NCI-H446 treated with DMSO at 0.1 percent for 48 hours (cell line): ENCODE data around the gene KRTAP19-5.
"Not testable (repeated sequence)": the region's sequence is repeated elsewhere in the genome, so short reads cannot be mapped to it uniquely, and the experiment has no call there.

Experiments
- DNase-seq: peaks from one replicate; lab custom pipeline; 2025; lab: John Stamatoyannopoulos, UW

KRTAP19-5 gene

GRCh38 chr21:30502041-30502440 lies at the start of gene KRTAP19-5:
Gene KRTAP19-5 (minus strand): TSS chr21:30502141. CDS start chr21:30502090, 51 bp downstream.
- DNase-seq = no peak

DNA sequence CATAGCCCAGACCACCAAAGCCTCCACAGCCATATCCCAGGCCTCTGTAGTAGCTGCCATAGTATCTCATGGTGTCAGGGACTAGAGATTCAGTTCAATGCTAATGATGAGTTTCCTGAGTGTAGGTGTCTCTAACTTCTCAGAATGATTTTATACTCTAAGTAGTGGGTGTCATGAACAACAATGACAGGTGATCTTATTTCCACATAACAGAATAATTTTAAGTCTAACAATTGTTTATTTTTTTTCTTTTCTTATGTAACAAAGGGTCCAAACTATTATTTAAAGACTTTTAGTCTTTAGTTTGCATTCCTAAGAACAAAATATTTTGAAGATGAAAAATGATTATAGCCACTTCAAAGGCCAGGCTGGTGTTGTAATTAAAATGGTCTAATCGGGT lies 39.8 kb upstream of the KRTAP19-5 start, which contains the start of gene KRTAP19-6:
Gene KRTAP19-6 (minus strand): TSS at position 101 of the 400 bp plus-strand sequence. CDS start 31 bp downstream, at position 70.
- DNase-seq = no peak

DNA sequence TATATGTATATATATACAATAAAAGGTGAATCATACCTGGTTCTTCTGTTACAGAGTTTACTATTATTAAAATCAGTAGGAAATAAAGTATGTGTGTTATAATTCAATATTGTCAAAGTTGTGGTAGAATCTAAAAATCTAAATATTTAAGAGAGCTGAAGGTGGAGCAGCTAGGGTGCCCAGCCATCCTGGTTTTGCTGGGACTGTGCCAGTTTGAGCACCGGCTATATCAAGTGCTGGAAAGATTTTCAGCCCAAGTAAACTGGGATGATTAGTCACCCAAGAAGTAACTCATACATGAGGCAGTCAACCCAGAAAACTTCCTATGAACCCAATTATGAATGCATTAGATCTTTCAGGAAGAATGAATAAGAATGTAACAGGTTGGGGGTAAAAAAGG lies 16.9 kb upstream of the KRTAP19-5 start:
- no peak for DNase-seq

GRCh38 chr21:30515681-30516080 lies 13.7 kb upstream of the KRTAP19-5 start:
- no peak for DNase-seq

DNA sequence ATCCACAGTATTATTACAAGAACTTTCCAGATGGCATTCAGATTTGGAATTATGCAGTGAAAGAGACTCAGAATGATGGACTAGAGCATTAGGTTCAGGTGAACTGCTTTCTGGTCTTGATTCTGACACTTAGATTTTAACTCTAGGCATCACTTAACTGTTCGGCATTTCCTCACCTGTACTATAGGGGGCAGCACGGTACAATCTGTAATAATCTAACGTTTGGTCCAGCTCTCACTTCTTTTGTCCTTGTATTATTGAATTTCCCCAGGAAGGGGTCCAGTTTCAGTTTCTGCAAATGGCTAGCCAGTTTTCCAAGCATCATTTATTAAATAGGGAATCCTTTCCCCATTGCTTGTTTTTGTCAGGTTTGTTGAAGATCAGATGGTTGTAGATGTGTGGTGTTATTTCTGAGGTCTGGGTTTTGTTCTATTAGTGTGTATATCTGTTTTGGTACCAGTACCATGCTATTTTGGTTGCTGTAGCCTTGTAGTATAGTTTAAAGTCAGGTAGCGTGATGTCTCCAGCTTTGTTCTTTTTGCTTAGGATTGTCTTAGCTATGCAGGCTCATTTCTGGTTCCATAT lies 3.8 kb upstream of the KRTAP19-5 start:
- not testable (repeated sequence) for DNase-seq

DNA sequence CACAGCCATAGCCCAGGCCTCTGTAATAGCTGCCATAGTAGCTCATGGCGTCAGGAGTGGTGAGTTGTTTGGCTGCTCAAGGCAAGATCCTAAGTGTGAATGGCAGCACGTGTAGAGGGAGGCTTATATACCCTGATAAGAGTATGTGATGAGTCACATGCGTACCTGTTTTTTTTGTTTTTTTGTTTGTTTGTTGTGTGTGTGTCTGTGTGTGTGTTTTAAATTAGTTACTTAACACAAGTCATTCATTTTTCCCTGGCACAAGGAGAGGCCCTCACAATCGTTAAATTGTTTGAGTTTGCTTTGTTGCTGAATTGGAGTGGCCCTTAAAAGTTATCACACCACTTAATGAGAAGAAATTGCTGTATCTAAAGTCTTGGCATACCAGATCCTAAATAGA lies 4.9 kb downstream of the KRTAP19-5 start, which contains the start of gene KRTAP19-4:
Gene KRTAP19-4 (minus strand): TSS at position 101 of the 400 bp plus-strand sequence. CDS start 55 bp downstream, at position 46.
- DNase-seq = no peak

GRCh38 chr21:30491963-30492428 lies 9.9 kb downstream of the KRTAP19-5 start, which contains the start of gene KRTAP19-3:
Gene KRTAP19-3 (minus strand): TSS chr21:30492013. CDS start chr21:30491957, 56 bp downstream.
- DNase-seq = no peak

GRCh38 chr21:30487336-30487735 lies 14.6 kb downstream of the KRTAP19-5 start, which contains the start of gene KRTAP19-2:
Gene KRTAP19-2 (minus strand): TSS chr21:30487436. CDS start chr21:30487348, 88 bp downstream.
- no peak for DNase-seq

DNA sequence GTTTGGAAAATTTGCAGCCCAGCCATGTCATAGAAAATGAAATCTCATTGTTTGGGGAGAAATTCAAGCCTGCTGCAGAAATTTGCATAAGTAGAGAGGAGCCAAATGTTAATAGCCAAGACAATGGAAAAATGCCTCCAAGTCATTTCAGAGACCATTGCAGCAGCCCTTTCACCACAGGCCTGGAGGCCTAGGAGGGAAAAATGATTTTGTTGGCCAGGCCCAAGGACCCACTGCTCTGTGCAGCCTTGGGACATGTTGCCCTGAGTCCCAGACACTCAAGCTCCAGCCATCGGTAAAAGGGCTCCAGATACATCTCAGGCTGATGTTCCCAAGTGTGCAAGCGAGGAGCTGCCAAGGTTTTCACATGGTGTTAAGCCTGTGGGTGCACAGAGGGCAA lies 15.8 kb downstream of the KRTAP19-5 start:
- no peak for DNase-seq

DNA sequence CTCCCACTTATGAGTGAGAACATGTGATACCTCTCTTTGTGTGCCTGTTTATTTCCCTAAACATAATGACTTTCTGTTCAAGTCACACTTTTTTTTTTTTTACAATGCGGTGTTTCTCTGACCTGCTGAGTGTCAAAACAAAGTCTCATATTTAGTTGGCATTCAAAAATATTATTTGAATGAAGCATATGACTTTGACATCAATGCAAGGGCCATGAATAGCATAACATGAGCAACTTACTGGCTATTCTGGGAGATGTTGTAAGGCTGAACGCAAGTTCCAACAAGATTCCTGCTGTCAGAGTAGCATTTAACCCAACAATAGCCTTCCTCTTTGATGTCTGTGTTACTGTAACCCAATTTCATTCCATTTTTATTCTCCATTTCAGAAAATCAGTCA lies 19.8 kb downstream of the KRTAP19-5 start:
- no peak for DNase-seq

- no peak for DNase-seq
Observed at GRCh38 chr21:30480145-30480544, 21.8 kb downstream of the KRTAP19-5 start, which contains the start of gene KRTAP19-1. Gene KRTAP19-1 (minus strand): TSS chr21:30480367. CDS start chr21:30480317, 50 bp downstream.

DNA sequence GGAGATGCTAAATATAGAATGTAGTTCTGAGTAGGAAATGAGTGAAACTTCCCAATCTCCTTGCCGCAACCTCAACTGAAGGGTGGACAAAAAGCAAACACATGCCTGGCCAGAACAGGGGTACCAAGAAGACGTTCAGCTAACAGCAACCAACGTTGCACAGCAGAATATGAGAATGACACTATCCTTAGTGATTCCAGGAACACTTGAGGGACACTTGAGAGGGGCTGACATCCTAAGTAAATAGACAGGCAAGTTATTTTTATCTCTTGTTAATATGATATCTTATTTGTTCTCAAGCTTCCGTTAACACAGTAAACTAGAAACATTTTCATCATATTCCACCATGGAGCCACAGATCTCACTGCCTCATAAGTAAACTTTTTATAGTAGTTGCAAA lies 22.7 kb downstream of the KRTAP19-5 start:
- DNase-seq = no peak

DNA sequence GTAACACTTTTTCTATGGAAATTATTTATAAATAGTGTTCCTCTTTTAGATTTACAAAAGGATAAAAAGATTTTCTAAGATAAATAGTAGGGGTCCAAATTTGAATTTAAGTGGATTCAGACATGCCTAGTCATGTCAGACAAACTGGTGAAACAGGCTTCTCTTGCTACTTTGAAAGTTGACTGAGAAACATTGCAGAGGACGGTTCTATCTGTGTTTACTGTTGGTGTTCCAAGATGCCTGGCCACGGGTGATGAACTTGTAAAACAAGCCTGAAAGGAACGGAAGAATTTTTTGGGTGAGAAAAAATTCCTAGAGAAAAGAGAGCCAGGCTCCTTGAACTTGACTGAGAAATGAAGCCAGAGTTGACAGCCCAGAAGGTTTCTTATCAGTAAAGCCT lies 23.9 kb downstream of the KRTAP19-5 start:
- DNase-seq = no peak

DNA sequence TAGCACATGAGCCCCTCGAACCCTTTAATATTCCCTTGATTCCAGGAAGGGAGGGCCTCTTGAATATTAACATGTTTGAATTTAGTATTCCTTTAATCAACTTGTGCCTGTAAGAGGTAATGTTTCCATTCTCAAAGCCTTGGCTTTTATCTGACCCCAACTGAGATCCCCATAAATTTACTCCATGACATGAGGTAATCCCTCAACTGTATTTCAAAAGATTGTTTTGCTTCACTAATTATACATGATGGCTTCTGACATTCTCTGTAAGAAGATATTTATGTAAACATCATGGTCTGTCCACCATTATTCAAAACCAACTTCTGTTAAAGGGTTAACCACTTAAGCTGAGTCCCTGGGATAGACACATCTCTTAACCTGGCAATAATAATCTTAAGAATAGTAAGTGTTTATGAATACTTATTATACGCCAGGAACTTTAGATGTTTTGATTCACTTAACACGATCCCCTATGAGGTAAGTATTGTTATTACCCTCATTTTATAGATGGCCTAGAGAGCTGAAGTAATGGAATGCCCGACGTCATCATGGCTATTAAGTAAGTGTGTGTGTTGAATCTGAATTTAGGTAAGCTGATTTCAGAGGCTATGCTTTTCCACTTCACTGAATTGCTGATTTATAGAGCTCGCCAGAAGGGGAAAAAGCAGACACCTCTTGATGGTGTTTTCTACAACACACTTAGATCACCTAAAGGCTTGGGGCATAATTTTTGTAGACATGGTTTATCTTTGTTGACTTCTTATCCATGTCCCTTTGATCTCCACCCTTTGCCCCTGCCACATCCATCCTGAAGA lies 32.8 kb downstream of the KRTAP19-5 start:
- no peak for DNase-seq

GRCh38 chr21:30463713-30464112 lies 38.2 kb downstream of the KRTAP19-5 start:
- DNase-seq = no peak
